Sigmoid colon (tissue), 4 donors: ENCODE results near the gene PSMG4.

Experiments
- CTCF ChIP-seq, 4 experiments: fragments of 450-650 bp in 3 of 4; fragments of 200-600 bp in 1 of 4; IDR thresholded peaks; one replicate each; pipeline ENCODE4 v1.5.1; 2016 to 2019; ENCODE audit warnings: antibody characterized with exemption in 4 of 4, mild to moderate bottlenecking in 3 of 4, moderate library complexity in 2 of 4
- EP300 ChIP-seq, 4 donors: sonication (generic); formaldehyde crosslinking; IDR thresholded peaks; one replicate each; pipeline ENCODE4 v1.6.1; 2017; ENCODE audit warnings: antibody characterized with exemption in 4 of 4
- POLR2A ChIP-seq, 2 donors: fragments of 450-650 bp; IDR thresholded peaks; one replicate each; pipeline ENCODE4 v1.6.1; 2016; ENCODE audit warnings: antibody characterized with exemption in 2 of 2, mild to moderate bottlenecking in 2 of 2, moderate library complexity in 2 of 2
- POLR2AphosphoS5 ChIP-seq, 4 donors: sonication (generic); formaldehyde crosslinking; IDR thresholded peaks; one replicate each; pipeline ENCODE4 v1.6.1; 2017; ENCODE audit warnings: antibody characterized with exemption in 4 of 4

GRCh38 chr6:3233904-3234303 is 24.8 kb upstream of the PSMG4 start:
- TF ChIP-seq POLR2AphosphoS5 (IDR thresholded peaks at IDR 0.05) (no peak), CTCF (IDR thresholded peaks at IDR 0.05) (no peak), EP300 (IDR thresholded peaks at IDR 0.05) (no peak), POLR2A (IDR thresholded peaks at IDR 0.05) (no peak)
